C4-2B (cell line): ENCODE measurements around the gene EMILIN3.

ENCODE experiments used
- H3K27ac ChIP-seq: fragments of 450-650 bp; 2 replicates; pipeline ENCODE4 v1.5.1; 2017
- CTCF ChIP-seq: fragments of 450-650 bp; conservative IDR thresholded peaks from 2 replicates; pipeline ENCODE4 v1.5.1; 2017; ENCODE audit warnings: mild to moderate bottlenecking
- ZFX ChIP-seq: fragments of 450-650 bp; IDR thresholded peaks from 2 replicates; pipeline ENCODE4 v1.6.1; 2017

EMILIN3 gene

GRCh38 chr20:41335591-41335990, 31.0 kb downstream of the EMILIN3 start:
- TF ChIP-seq ZFX (no peak), CTCF (no peak)
- H3K27ac ChIP-seq: no peak overlapping the region

GRCh38 chr20:41334443-41335421, 31.9 kb downstream of the EMILIN3 start:
- H3K27ac ChIP-seq: no peak overlapping the region
- no peak for TF ChIP-seq CTCF
- no peak for TF ChIP-seq ZFX

- no peak overlapping the region for H3K27ac ChIP-seq
- TF ChIP-seq CTCF (no peak), ZFX (no peak)
Observed at GRCh38 chr20:41334036-41334435, 32.6 kb downstream of the EMILIN3 start.

GRCh38 chr20:41331731-41332130, 34.9 kb downstream of the EMILIN3 start:
- no peak overlapping the region for H3K27ac ChIP-seq
- TF ChIP-seq ZFX: no peak
- no peak for TF ChIP-seq CTCF

- no peak overlapping the region for H3K27ac ChIP-seq
- TF ChIP-seq CTCF: no peak
- TF ChIP-seq ZFX: no peak
Observed at GRCh38 chr20:41330941-41331340, 35.7 kb downstream of the EMILIN3 start.

- no peak for TF ChIP-seq ZFX
- TF ChIP-seq CTCF: no peak
- H3K27ac ChIP-seq: no peak overlapping the region
Observed at GRCh38 chr20:41330343-41330720, 36.3 kb downstream of the EMILIN3 start.
